Tibial artery (tissue), 4 donors: ENCODE results near the gene IFNGR2.

ENCODE experiments used
- DNase-seq, 2 donors: peaks; one replicate each; pipeline ENCODE4 v3.0.0-alpha.2; 2019
- H3K27ac ChIP-seq, 2 donors: fragments of 200-600 bp; sonication (generic) in 1 of 2; 1 replicate in 1 of 2; 2 replicates in 1 of 2; pipeline ENCODE4 v1.5.1; 2018 to 2019; ENCODE audit warnings: mild to moderate bottlenecking in 1 of 2
- H3K27me3 ChIP-seq, 2 donors: fragments of 200-600 bp; sonication (generic) in 1 of 2; one replicate each; pipeline versions ENCODE4 v1.5.1 to v1.6.0; 2016 to 2019
- H3K36me3 ChIP-seq, 3 donors: fragments of 200-600 bp; sonication (generic) in 2 of 3; one replicate each; pipeline ENCODE4 v1.5.1; 2016 to 2019; ENCODE audit warnings: mild to moderate bottlenecking in 2 of 3
- H3K4me1 ChIP-seq, 4 donors: fragments of 200-600 bp; sonication (generic) in 2 of 4; 1 replicate in 3 of 4; 2 replicates in 1 of 4; pipeline ENCODE4 v1.5.1; 2016 to 2019
- H3K4me3 ChIP-seq, 2 donors: fragments of 200-600 bp; sonication (generic) in 1 of 2; 1 replicate in 1 of 2; 2 replicates in 1 of 2; pipeline ENCODE4 v1.5.1; 2018 to 2019; ENCODE audit warnings: mild to moderate bottlenecking in 2 of 2
- H3K9me3 ChIP-seq, 3 donors: fragments of 200-600 bp; sonication (generic) in 1 of 3; one replicate each; pipeline ENCODE4 v1.5.1; 2016 to 2019
- CTCF ChIP-seq, 2 experiments: fragments of 200-600 bp in 1 of 2; fragments of 450-650 bp in 1 of 2; IDR thresholded peaks; one replicate each; pipeline ENCODE4 v1.5.1; 2017 to 2019; ENCODE audit warnings: antibody characterized with exemption in 2 of 2, mild to moderate bottlenecking in 1 of 2, moderate library complexity in 1 of 2
- intact Hi-C: fragments of 100-400 bp; cut with DNase I; formaldehyde crosslinking; loops from one replicate; pipeline ENCODE4 v1.15.0; 2023; ENCODE audit warnings: low total_unique reads

The IFNGR2 gene

GRCh38 chr21:33403128-33403785 is at the start of gene IFNGR2:
IFNGR2 (plus strand) TSS chr21:33403413; CDS start chr21:33403544, 131 bp downstream.
- no peaks in the 10 kb centered on the region for H3K27me3 ChIP-seq
- peak in 1 of 2 donors; percentile 71 for DNase-seq
- H3K27ac ChIP-seq = peak within 1 kb of the TSS; percentile 91 to 96
- no peaks in the 10 kb centered on the region for H3K36me3 ChIP-seq
- intact Hi-C loops = loop anchor here (5.0 kb wide), 1 partner anchor 34 kb away; no protein-coding TSS in a partner anchor
- peaks cover 0 to 46% (median 22%) of the 10 kb centered on the region in 4 donors for H3K4me1 ChIP-seq
- H3K9me3 ChIP-seq = no peaks in the 10 kb centered on the region
- no peak for TF ChIP-seq CTCF (IDR thresholded peaks at IDR 0.05)
- peak within 1 kb of the TSS; percentile 65 to 81 for H3K4me3 ChIP-seq

GRCh38 chr21:33355355-33355754 is 47.9 kb upstream of the IFNGR2 start:
- no peak overlapping the region for H3K4me3 ChIP-seq
- intact Hi-C loops = no loop called here
- DNase-seq = no peak
- no peaks in the 10 kb centered on the region for H3K27me3 ChIP-seq
- no peak overlapping the region for H3K27ac ChIP-seq
- no peak for TF ChIP-seq CTCF (IDR thresholded peaks at IDR 0.05)
- H3K36me3 ChIP-seq = peaks cover 21 to 59% (median 27%) of the 10 kb centered on the region in 3 donors
- H3K4me1 ChIP-seq = peaks cover 0 to under 1% (median under 1%) of the 10 kb centered on the region in 4 donors
- H3K9me3 ChIP-seq = no peaks in the 10 kb centered on the region

- H3K27ac ChIP-seq = no peak overlapping the region
- intact Hi-C loops = no loop called here
- no peak for DNase-seq
- no peaks in the 10 kb centered on the region for H3K27me3 ChIP-seq
- H3K4me3 ChIP-seq = no peak overlapping the region
- H3K9me3 ChIP-seq = no peaks in the 10 kb centered on the region
- H3K4me1 ChIP-seq = peaks cover 0 to 7% (median 6%) of the 10 kb centered on the region in 4 donors
- H3K36me3 ChIP-seq = peaks cover 21 to 58% (median 26%) of the 10 kb centered on the region in 3 donors
- no peak for TF ChIP-seq CTCF (IDR thresholded peaks at IDR 0.05)
Observed at GRCh38 chr21:33355996-33356395, 47.2 kb upstream of the IFNGR2 start.

GRCh38 chr21:33357177-33357576 is 46.0 kb upstream of the IFNGR2 start:
- Histone ChIP-seq H3K27ac (no peak overlapping the region), H3K4me1 (peaks cover 0 to 18% (median 15%) of the 10 kb centered on the region in 4 donors), H3K36me3 (peaks cover 20 to 47% (median 21%) of the 10 kb centered on the region in 3 donors), H3K4me3 (no peak overlapping the region), H3K9me3 (no peaks in the 10 kb centered on the region), H3K27me3 (no peaks in the 10 kb centered on the region)
- DNase-seq = no peak
- intact Hi-C loops = no loop called here
- TF ChIP-seq CTCF (IDR thresholded peaks at IDR 0.05) = no peak

- Histone ChIP-seq H3K36me3 (peaks cover 12 to 36% (median 14%) of the 10 kb centered on the region in 3 donors), H3K27me3 (no peaks in the 10 kb centered on the region), H3K4me1 (peaks cover 0 to 22% (median 15%) of the 10 kb centered on the region in 4 donors), H3K4me3 (no peak overlapping the region), H3K9me3 (no peaks in the 10 kb centered on the region), H3K27ac (no peak overlapping the region)
- no peak for DNase-seq
- intact Hi-C loops = no loop called here
- no peak for TF ChIP-seq CTCF (IDR thresholded peaks at IDR 0.05)
Observed at GRCh38 chr21:33359446-33359845, 43.8 kb upstream of the IFNGR2 start.
